WI38 (cell line): ENCODE results near the gene TOMM20.

Experiments used
- H3K4me3 ChIP-seq: 2 replicates; pipeline ENCODE4 v1.5.1; 2011; ENCODE audit warnings: low read depth, mild to moderate bottlenecking, control low read depth, low read length
- CTCF ChIP-seq: IDR thresholded peaks from 2 replicates; pipeline ENCODE4 v1.5.1; 2012; ENCODE audit warnings: low read depth, mild to moderate bottlenecking, control low read depth, low read length

The TOMM20 gene

GRCh38 chr1:235151033-235151432 is 22.4 kb upstream of the TOMM20 start:
- no peak overlapping the region for H3K4me3 ChIP-seq
- no peak for TF ChIP-seq CTCF

GRCh38 chr1:235149824-235150223 is 21.2 kb upstream of the TOMM20 start:
- H3K4me3 ChIP-seq: no peak overlapping the region
- no peak for TF ChIP-seq CTCF

GRCh38 chr1:235147269-235147668 is 18.6 kb upstream of the TOMM20 start:
- no peak for TF ChIP-seq CTCF
- H3K4me3 ChIP-seq: no peak overlapping the region

- H3K4me3 ChIP-seq: no peak overlapping the region
- TF ChIP-seq CTCF: no peak
Observed at GRCh38 chr1:235145639-235146038, 17.0 kb upstream of the TOMM20 start.

GRCh38 chr1:235142991-235143390 is 14.4 kb upstream of the TOMM20 start:
- no peak for TF ChIP-seq CTCF
- no peak overlapping the region for H3K4me3 ChIP-seq

GRCh38 chr1:235139315-235139714 is 10.7 kb upstream of the TOMM20 start:
- H3K4me3 ChIP-seq: no peak overlapping the region
- no peak for TF ChIP-seq CTCF

- no peak for TF ChIP-seq CTCF
- no peak overlapping the region for H3K4me3 ChIP-seq
Observed at GRCh38 chr1:235138821-235139220, 10.2 kb upstream of the TOMM20 start.

- TF ChIP-seq CTCF: no peak
- H3K4me3 ChIP-seq: no peak overlapping the region
Observed at GRCh38 chr1:235136111-235136510, 7.5 kb upstream of the TOMM20 start.
